ENCODE measurements around the gene FIGLA. TPM values are rescaled to one million over a fixed set of nuclear protein-coding genes. Genes with fewer than 3 reads are reported as not detected.

Gene FIGLA, protein sequence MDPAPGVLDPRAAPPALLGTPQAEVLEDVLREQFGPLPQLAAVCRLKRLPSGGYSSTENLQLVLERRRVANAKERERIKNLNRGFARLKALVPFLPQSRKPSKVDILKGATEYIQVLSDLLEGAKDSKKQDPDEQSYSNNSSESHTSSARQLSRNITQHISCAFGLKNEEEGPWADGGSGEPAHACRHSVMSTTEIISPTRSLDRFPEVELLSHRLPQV
- not detected for total RNA-seq

- DNase-seq (ENCODE audit: low spot score), result no peak
Measured at GRCh38 chr2:70790136-70790828, at the start of gene FIGLA. TSS of gene FIGLA (minus strand) at chr2:70790643. CDS start at chr2:70790638, 5 bp downstream.

DNA sequence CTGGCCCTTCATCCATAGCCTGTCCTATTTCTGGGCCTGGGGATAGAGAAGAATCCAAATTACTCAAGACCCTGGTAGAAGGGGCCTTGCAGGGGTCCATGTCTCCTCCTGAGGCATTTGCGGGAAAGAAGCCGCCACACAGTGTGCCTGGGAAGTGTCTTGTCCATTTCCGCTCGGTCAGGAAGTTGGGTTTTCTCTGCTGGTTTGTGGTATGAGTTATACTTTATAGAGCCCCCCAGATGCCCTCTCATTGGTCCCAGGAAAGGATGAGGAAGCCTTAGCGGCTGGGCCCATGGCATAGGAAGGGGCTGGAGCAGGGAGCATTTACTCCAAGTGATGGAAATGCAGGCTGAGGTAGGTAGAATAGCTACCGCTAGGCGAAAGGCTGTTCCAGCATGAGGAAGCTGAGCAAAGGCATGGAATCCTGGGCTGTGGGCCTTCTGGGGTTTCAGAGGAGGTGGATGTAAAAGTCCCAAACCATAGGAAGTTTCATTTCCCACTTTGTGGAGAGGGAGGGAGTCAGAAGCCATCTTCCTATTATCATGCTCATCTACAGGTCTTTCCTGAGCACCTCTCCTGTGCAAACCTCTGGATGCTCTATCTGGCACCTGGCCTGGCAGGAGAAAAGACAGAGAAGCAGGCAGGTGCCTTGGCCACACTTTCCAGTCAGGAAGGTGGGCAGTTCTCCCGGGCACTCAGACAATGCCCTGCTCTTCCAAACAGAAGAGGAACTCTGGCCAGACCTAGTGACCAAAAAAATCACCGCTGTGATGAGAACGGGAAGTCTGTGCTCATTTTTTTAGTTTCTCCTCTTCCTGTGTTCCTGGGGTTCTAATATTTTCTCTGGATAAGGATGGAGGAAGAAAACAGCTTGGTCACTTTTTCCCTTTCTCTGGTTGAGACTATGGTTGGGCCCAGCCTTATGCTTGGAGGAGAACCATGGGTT, 47.8 kb upstream of the FIGLA start:
- DNase-seq (ENCODE audit: low spot score), result no peak

DNA sequence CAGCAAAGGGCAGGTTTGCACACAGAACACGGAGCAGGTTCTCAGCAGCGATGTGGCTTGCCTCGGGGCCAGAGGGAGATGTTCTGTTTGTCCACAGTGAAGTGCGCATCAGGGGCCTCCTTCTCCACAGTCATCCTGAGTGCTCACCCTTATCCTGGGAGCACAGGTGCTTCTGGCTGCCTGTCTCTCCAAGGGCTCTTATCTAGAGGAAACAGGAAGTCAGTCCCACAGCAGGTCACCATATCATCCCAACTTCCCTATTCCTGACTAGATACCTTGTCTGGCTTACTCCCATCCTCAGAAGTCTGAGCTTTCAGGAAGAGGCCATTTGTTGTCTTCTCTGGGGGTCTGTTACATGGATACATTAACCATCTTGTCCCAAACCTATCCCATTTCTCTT, 45.2 kb upstream of the FIGLA start, which contains the start of gene CD207:
CD207 (minus strand) TSS at position 174 of the 400 bp plus-strand sequence; CDS start at position 134, 40 bp downstream.
- no peak for DNase-seq (ENCODE audit: low spot score)

- no peak for DNase-seq (ENCODE audit: low spot score)
Measured at GRCh38 chr2:70834881-70835280, 44.4 kb upstream of the FIGLA start.

DNA sequence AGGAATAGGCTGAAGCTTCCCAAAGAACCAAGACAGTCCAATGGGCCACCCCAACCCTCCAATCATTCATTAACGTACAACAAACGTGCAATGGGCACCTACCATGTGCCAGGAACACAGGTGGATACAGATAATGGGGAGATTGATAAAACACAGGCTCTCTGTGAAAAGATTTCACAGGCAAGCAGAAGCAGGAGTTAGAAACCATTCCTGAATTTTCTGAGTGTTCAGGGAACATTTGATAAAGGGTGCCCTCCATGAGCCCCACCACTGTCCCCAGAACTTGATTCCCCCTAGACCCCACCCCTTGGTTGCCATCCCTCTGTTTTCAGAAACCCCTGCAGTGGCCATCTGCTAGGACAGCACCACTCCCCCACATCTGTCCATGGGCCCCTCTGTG, 43.7 kb upstream of the FIGLA start:
- no peak for DNase-seq (ENCODE audit: low spot score)

- DNase-seq (ENCODE audit: low spot score), result no peak
Measured at GRCh38 chr2:70833246-70833645, 42.8 kb upstream of the FIGLA start.

DNA sequence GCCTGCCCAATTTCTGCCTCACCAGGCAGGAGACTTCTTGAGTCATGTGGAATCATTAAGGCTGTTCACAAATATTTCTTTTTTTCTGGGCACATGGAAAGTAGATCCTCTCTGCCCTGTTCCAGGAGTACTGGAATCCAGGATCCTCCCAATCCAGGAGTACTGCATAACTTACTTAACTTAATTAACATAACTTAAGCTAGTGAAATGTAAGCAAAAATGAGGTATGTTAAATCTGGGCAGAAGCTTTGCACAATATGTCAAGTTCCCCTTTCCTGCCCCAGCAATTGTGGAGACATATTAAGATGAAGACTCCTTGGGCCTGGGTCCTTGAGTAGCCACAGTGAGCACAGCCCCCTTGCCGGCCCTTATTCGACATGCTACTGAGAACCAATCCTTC, 41.9 kb upstream of the FIGLA start:
- no peak for DNase-seq (ENCODE audit: low spot score)

- no peak for DNase-seq (ENCODE audit: low spot score)
Measured at GRCh38 chr2:70831861-70832260, 41.4 kb upstream of the FIGLA start.

GRCh38 chr2:70830366-70830765, 39.9 kb upstream of the FIGLA start:
- DNase-seq (ENCODE audit: low spot score), result no peak

DNA sequence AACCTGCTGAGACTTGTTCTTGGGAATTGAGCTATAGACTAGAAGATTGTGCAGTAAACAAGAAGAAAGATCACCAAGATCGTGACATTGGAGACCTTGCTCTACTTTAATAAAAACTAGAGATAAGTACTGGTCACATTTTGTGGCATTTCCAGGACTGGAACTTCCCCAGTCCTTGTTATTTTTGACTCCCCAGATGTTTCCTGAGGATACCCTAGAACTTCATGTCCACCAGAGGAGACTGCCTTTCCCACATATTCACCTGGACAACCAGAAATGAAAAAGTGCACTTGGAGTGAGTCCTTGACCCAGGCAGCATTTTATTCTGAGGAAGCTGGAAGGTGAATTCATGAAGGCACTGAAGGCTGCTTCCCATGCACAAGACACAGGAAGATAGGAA, 39.5 kb upstream of the FIGLA start:
- no peak for DNase-seq (ENCODE audit: low spot score)

- no peak for DNase-seq (ENCODE audit: low spot score)
Measured at GRCh38 chr2:70828914-70829824, 38.7 kb upstream of the FIGLA start.

- DNase-seq (ENCODE audit: low spot score), result no peak
Measured at GRCh38 chr2:70828115-70828514, 37.7 kb upstream of the FIGLA start.

DNA sequence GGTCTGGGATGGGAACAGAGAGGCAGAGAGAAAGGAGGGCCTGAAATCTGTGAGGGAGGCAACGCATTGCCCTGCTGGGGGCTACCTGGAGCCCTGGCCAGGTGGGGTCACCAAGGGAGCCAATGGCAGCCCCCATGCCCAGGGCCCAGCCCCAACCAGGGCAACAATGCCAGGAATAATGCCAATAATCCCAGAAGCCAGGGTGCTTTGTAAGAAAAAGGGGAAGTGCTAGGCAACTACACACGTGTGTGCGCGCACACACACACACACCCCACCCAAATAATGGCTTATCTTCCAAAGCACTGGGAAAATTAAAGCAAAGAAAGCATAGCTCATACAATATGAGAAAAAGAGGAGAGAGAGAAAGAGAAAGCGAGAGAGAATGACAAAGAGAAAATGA, 36.9 kb upstream of the FIGLA start:
- no peak for DNase-seq (ENCODE audit: low spot score)

DNA sequence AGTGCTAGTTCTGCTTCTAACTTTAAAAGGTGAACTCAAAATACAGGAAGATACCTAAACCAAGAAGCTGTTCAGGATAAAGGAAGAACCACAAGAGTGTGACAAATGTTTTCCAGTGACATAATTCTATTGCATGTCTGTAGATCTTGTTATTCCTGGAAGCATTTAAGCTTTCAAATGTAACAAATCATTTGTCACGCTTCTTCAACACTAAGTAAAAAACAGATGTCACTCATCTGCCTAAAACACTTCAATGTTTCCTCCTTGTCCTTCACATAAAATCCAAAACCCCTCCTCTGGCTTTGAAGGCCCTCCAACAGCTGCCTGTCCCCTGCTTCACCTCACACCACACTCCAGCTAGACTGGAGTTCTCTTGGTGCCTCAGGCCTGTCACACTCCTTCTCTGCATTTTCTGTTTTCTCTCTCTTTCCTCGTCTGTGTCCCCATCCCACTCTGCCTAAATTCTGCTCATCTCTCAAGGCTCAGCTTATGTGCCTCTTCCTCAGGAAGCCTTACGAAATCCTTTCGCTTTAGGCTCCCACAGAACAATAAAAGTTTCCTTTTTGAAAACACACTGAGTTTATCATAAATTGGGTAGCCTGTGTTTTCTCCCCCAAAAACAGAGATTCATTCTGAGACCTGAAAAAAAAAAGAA, 36.4 kb upstream of the FIGLA start:
- DNase-seq (ENCODE audit: low spot score), result no peak

- no peak for DNase-seq (ENCODE audit: low spot score)
Measured at GRCh38 chr2:70823249-70823648, 32.8 kb upstream of the FIGLA start.

DNA sequence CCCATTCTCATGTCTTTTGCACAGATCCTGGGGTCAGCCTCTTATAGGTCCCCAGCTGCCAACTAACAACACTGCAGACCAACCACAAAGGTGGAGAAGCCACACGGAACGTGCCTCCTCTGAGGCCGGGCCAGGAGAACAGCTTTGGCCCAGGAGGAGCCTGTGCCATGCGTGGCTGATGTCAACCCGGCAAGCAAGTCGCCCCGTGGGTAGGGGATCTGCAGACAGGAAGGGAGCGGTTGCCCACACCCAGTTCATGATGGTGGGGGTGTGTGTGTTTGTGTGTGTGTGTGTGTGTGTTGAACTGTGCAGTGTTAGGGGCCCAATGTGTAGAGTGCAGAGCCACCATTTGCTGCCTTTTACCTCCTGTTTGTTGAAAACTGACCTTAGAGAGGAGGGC, 32.4 kb upstream of the FIGLA start:
- DNase-seq (ENCODE audit: low spot score), result no peak

GRCh38 chr2:70820499-70820898, 30.1 kb upstream of the FIGLA start, which contains the start of gene CLEC4F:
TSS of gene CLEC4F (minus strand) at chr2:70820599. CDS start at chr2:70820523, 76 bp downstream.
- no peak for DNase-seq (ENCODE audit: low spot score)

- DNase-seq (ENCODE audit: low spot score), result no peak
Measured at GRCh38 chr2:70817284-70817954, 27.0 kb upstream of the FIGLA start.

DNA sequence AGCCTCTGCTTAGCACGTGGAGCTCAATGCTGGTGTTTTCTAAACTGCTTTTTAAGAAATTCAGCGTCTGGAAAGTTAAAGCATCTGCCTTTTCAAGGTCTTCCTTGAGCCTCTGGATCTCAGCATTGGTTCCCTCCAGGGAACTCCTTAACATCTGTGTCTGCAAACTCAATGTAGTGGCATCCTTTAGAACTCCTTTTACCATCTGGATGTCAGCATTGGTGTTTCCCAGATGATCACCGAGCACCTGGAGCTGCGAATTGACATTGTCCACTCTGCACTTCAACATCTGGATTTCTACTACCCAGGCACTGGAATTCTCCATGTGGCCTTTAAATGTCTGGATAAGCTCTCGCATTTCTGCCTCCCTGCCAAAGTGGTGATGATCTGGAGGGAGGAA, 26.3 kb upstream of the FIGLA start:
- DNase-seq (ENCODE audit: low spot score), result no peak

Measured in mucosa of gallbladder (tissue), 1 donor.